ENCODE results near the gene TFR2. TPM values are rescaled to one million over a fixed set of nuclear protein-coding genes. Genes with fewer than 3 reads are reported as not detected.

The TFR2 gene
- total and polyA plus RNA-seq, 2 of the 13 experiments (the other 11 are each of a cell fraction or from before 2014, with no cell fraction given), result 36.9 to 64.2 TPM

GRCh38 chr7:100612730-100613390, 28.5 kb downstream of the TFR2 start (continued):
- TF ChIP-seq ZNF619 (CRISPR knock-in tag; IDR thresholded peaks at IDR 0.05) (no peak), CREB3 (CRISPR knock-in tag; IDR thresholded peaks at IDR 0.05) (no peak), MAX (IDR thresholded peaks at IDR 0.05) (no peak), HOXA5 (CRISPR knock-in tag; IDR thresholded peaks at IDR 0.05) (no peak), ZNF709 (CRISPR knock-in tag; IDR thresholded peaks at IDR 0.05) (no peak), ZNF567 (CRISPR knock-in tag; IDR thresholded peaks at IDR 0.05; ENCODE audit: borderline replicate concordance) (no peak), PHF20 (CRISPR knock-in tag; IDR thresholded peaks at IDR 0.05) (no peak), FOXO1 (CRISPR knock-in tag; IDR thresholded peaks at IDR 0.05) (no peak), ZNF572 (CRISPR knock-in tag; IDR thresholded peaks at IDR 0.05) (no peak), SAP130 (CRISPR knock-in tag; IDR thresholded peaks at IDR 0.05; ENCODE audit: low read depth) (peak; percentile 52; the same call in 1 of the 2 replicates), ZNF335 (CRISPR knock-in tag; IDR thresholded peaks at IDR 0.05) (no peak), THAP9 (CRISPR knock-in tag; IDR thresholded peaks at IDR 0.05; ENCODE audit: borderline replicate concordance) (no peak), ZSCAN21 (CRISPR knock-in tag; IDR thresholded peaks at IDR 0.05; ENCODE audit: borderline replicate concordance) (no peak), FOXM1 (CRISPR knock-in tag; IDR thresholded peaks at IDR 0.05) (no peak)
